Measurements from ENCODE around the gene CCNI2. TPM values are rescaled to one million over a fixed set of nuclear protein-coding genes. Genes with fewer than 3 reads are reported as not detected.

Gene CCNI2
- total and polyA plus RNA-seq, 9 of the 15 experiments (the other 6 are each of a cell fraction or from before 2014, with no cell fraction given), result 0.05 to 1.7 (median 0.81) TPM; not detected in 5

- no peak for TF ChIP-seq FOXA3 (CRISPR knock-in tag; conservative IDR thresholded peaks at IDR 0.05 in 1 of 2, IDR thresholded peaks at IDR 0.05 in 1 of 2)
- no peak for TF ChIP-seq STAT6 (CRISPR knock-in tag; IDR thresholded peaks at IDR 0.05)
- TF ChIP-seq BCOR (IDR thresholded peaks at IDR 0.05), result peak; percentile 48; the same call in 1 of the 2 replicates
- no peak for TF ChIP-seq ZNF445 (CRISPR knock-in tag; IDR thresholded peaks at IDR 0.05; ENCODE audit: low read depth)
- no peak for TF ChIP-seq ETS1 (conservative IDR thresholded peaks at IDR 0.05; ENCODE audit: control insufficient read depth, low read depth, low read length)
These were observed 43.8 kb downstream of the CCNI2 start (continued) for GRCh38 chr5:132791026-132791425.

- ATAC-seq (no peak), FAIRE-seq (no peak), DNase-seq (ENCODE audit: extremely low read depth in 1 of 4, low spot score in 3 of 4) (no peak)
- Histone ChIP-seq H3K27ac (ENCODE audit: extremely low read depth, low read depth, low read length) (no peak overlapping the region), H3K4me1 (replicated peaks in 1 of 2; ENCODE audit: control insufficient read depth in 2 of 2, insufficient read depth in 2 of 2, low read length in 2 of 2) (peaks cover under 1 to 4% of the 10 kb centered on the region in 2 experiments; a peak in 3 of 5 replicates), H3K36me3 (ENCODE audit: control insufficient read depth, insufficient read depth, low read length) (no peaks in the 10 kb centered on the region), H3K9me1 (ENCODE audit: control insufficient read depth, insufficient read depth, low read length) (no peaks in the 10 kb centered on the region), H3K27me3 (ENCODE audit: control insufficient read depth in 2 of 2, insufficient read depth in 2 of 2, low read length in 2 of 2) (no peaks in the 10 kb centered on the region), H4K20me1 (replicated peaks; ENCODE audit: control insufficient read depth, insufficient read depth, low read length) (no peaks in the 10 kb centered on the region), H3K9me3 (replicated peaks; ENCODE audit: control insufficient read depth, insufficient read depth, low read depth, low read length) (no peaks in the 10 kb centered on the region), H3K4me2 (ENCODE audit: insufficient read depth, low read length) (no peak overlapping the region), H3K4me3 (no peak overlapping the region), H3K9ac (ENCODE audit: insufficient read depth in 1 of 2, low read depth in 2 of 2, low read length in 2 of 2) (no peak overlapping the region), H3K79me2 (ENCODE audit: control insufficient read depth, insufficient read depth, low read length) (no peaks in the 10 kb centered on the region), H2AFZ (ENCODE audit: low read depth, low read length) (no peak overlapping the region)
- BruUV-seq (replicated peaks), result no TSS peak
- intact Hi-C loops (cut with micrococcal nuclease), result no loop called here
- POLR2A ChIA-PET, result interaction anchor here (0.6 to 1.5 kb wide), 11 partner anchors 10 to 313 kb away, joined by 3 to 7 read pairs (median 3); no protein-coding TSS in a partner anchor
- WGBS (ENCODE audit: insufficient coverage, low coverage, missing lambda C conversion rate), result 65% methylated on average over 2 of the region's 2 CpGs
- in situ Hi-C loops (cut with MboI), result no loop called here
- CTCF ChIA-PET (ENCODE audit: low intra/inter-chr PET ratio), result no interaction called here
- TF ChIP-seq E2F1 (CRISPR knock-in tag; IDR thresholded peaks at IDR 0.05), result no peak
- no peak for TF ChIP-seq ARID1B (IDR thresholded peaks at IDR 0.05)
- TF ChIP-seq CBFB (CRISPR knock-in tag; IDR thresholded peaks at IDR 0.05), result no peak
- no peak for TF ChIP-seq OTX1 (CRISPR knock-in tag; IDR thresholded peaks at IDR 0.05)
- TF ChIP-seq ZNF639 (CRISPR knock-in tag; conservative IDR thresholded peaks at IDR 0.05 in 1 of 2, IDR thresholded peaks at IDR 0.05 in 1 of 2), result no peak
These were observed 50.4 kb downstream of the CCNI2 start for GRCh38 chr5:132797651-132798050.

All from K562 (cell line).